Loucy (cell line): ENCODE data around the gene MYOM3.

Experiments used
- H2AFZ ChIP-seq: fragments of 200-600 bp; sonication (generic); 2 replicates; pipeline ENCODE4 v1.6.0; 2016; ENCODE audit warnings: antibody characterized with exemption, mild to moderate bottlenecking, low read length, moderate library complexity
- H3F3A ChIP-seq: fragments of 200-600 bp; 2 replicates; pipeline ENCODE4 v1.6.0; 2016; ENCODE audit warnings: antibody characterized with exemption, low read depth, mild to moderate bottlenecking
- H3K27me3 ChIP-seq: fragments of 200-600 bp; sonication (generic); 2 replicates; pipeline ENCODE4 v1.6.1; 2014; ENCODE audit warnings: low read length, mild to moderate bottlenecking; ENCODE audit not compliant: insufficient read depth, poor library complexity, severe bottlenecking
- H3K36me3 ChIP-seq: fragments of 200-600 bp; sonication (generic); 2 replicates; pipeline ENCODE4 v1.6.1; 2016; ENCODE audit warnings: low read length; ENCODE audit not compliant: insufficient read depth
- H3K4me1 ChIP-seq: fragments of 200-600 bp; sonication (generic); 2 replicates; pipeline ENCODE4 v1.5.1; 2014; ENCODE audit warnings: low read length, mild to moderate bottlenecking; ENCODE audit not compliant: insufficient read depth, poor library complexity, severe bottlenecking
- H3K4me2 ChIP-seq: fragments of 200-600 bp; sonication (generic); 2 replicates; pipeline ENCODE4 v1.6.0; 2014; ENCODE audit warnings: antibody characterized with exemption, low read length, low read depth, mild to moderate bottlenecking; ENCODE audit not compliant: poor library complexity, severe bottlenecking
- H3K4me3 ChIP-seq: fragments of 200-600 bp; sonication (generic); 2 replicates; pipeline ENCODE4 v1.5.1; 2014; ENCODE audit warnings: low read length, mild to moderate bottlenecking, mixed read lengths; ENCODE audit not compliant: poor library complexity, severe bottlenecking
- H3K79me2 ChIP-seq: fragments of 200-600 bp; sonication (generic); 2 replicates; pipeline ENCODE4 v1.6.1; 2014; ENCODE audit warnings: low read length; ENCODE audit not compliant: insufficient read depth
- H3K9ac ChIP-seq: fragments of 200-600 bp; sonication (generic); 2 replicates; pipeline ENCODE4 v1.6.0; 2014; ENCODE audit warnings: mild to moderate bottlenecking, low read depth, low read length, moderate library complexity; ENCODE audit not compliant: poor library complexity, severe bottlenecking
- H3K9me2 ChIP-seq: fragments of 200-600 bp; sonication (generic); replicated peaks from 2 replicates; pipeline ENCODE4 v1.6.1; 2016; ENCODE audit warnings: low read depth, low read length, mixed read lengths
- H3K9me3 ChIP-seq: fragments of 200-600 bp; sonication (generic); 2 replicates; pipeline ENCODE4 v1.6.1; 2014; ENCODE audit warnings: mild to moderate bottlenecking, antibody characterized with exemption, low read length, low read depth; ENCODE audit not compliant: insufficient read depth
- H4K20me1 ChIP-seq: fragments of 200-600 bp; sonication (generic); 2 replicates; pipeline ENCODE4 v1.6.0; 2014; ENCODE audit warnings: antibody characterized with exemption, low read length, mild to moderate bottlenecking; ENCODE audit not compliant: insufficient read depth, poor library complexity, severe bottlenecking
- EZH2phosphoT487 ChIP-seq: fragments of 200-600 bp; IDR thresholded peaks from 2 replicates; pipeline ENCODE4 v1.6.1; 2018; ENCODE audit warnings: antibody characterized with exemption, mild to moderate bottlenecking, moderate library complexity, borderline replicate concordance
- TF ChIP-seq, protein P1 (sequence below): fragments of 200-600 bp; sonication (generic); conservative IDR thresholded peaks from 2 replicates; pipeline ENCODE4 v1.5.1; 2014; ENCODE audit warnings: mild to moderate bottlenecking, antibody characterized with exemption, low read length

The MYOM3 gene

GRCh38 chr1:24140741-24141181, 28.8 kb upstream of the MYOM3 start:
- no peaks in the 10 kb centered on the region for H4K20me1 ChIP-seq

DNA sequence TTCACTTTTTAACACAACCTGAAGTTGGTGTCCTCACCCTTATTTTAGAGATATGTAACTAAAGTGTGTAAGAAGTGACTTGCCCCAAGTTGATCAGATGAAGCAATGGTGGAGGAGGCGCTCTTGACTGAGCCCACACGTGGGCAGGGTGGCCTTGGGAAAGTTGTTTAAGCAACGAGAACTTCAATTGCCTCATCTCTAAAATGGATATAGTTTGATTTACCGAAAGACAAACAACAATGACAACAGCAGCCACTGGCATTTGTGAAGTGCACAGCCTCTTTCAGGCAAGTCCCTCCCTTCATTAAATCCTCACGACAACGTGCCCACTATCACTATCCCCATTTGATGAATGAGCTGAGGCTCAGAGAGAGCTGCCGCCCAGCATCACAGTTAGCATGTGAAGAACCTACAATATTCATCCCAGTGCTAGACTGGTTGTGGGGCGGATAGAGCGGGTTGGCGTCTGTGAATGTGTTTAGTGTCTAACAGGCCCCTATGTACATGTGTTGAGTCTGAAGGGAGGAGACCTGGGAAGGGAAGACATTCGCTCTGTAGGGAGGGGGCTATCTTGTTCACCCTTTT, 28.0 kb upstream of the MYOM3 start:
- H3F3A ChIP-seq, result no peaks in the 10 kb centered on the region
- no peaks in the 10 kb centered on the region for H4K20me1 ChIP-seq
- H3K36me3 ChIP-seq, result no peaks in the 10 kb centered on the region
- no peaks in the 10 kb centered on the region for H3K79me2 ChIP-seq
- H3K9me2 ChIP-seq, result no peaks in the 10 kb centered on the region
- no peak overlapping the region for H3K4me2 ChIP-seq
- TF ChIP-seq, protein P1, sequence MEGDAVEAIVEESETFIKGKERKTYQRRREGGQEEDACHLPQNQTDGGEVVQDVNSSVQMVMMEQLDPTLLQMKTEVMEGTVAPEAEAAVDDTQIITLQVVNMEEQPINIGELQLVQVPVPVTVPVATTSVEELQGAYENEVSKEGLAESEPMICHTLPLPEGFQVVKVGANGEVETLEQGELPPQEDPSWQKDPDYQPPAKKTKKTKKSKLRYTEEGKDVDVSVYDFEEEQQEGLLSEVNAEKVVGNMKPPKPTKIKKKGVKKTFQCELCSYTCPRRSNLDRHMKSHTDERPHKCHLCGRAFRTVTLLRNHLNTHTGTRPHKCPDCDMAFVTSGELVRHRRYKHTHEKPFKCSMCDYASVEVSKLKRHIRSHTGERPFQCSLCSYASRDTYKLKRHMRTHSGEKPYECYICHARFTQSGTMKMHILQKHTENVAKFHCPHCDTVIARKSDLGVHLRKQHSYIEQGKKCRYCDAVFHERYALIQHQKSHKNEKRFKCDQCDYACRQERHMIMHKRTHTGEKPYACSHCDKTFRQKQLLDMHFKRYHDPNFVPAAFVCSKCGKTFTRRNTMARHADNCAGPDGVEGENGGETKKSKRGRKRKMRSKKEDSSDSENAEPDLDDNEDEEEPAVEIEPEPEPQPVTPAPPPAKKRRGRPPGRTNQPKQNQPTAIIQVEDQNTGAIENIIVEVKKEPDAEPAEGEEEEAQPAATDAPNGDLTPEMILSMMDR, result no peak
- no peak for TF ChIP-seq EZH2phosphoT487
- H2AFZ ChIP-seq, result no peak overlapping the region
- no peaks in the 10 kb centered on the region for H3K27me3 ChIP-seq
- H3K9me3 ChIP-seq, result no peaks in the 10 kb centered on the region
- peaks cover 3% of the 10 kb centered on the region for H3K4me1 ChIP-seq
- H3K9ac ChIP-seq, result no peak overlapping the region
- no peak overlapping the region for H3K4me3 ChIP-seq

More at GRCh38 chr1:24140741-24141181, 28.8 kb upstream of the MYOM3 start:
- H3K4me3 ChIP-seq, result no peak overlapping the region
- H3K79me2 ChIP-seq, result no peaks in the 10 kb centered on the region
- no peaks in the 10 kb centered on the region for H3F3A ChIP-seq
- no peaks in the 10 kb centered on the region for H3K36me3 ChIP-seq
- H3K4me2 ChIP-seq, result no peak overlapping the region
- no peaks in the 10 kb centered on the region for H3K9me2 ChIP-seq
- H3K9me3 ChIP-seq, result no peaks in the 10 kb centered on the region
- H2AFZ ChIP-seq, result no peak overlapping the region
- no peak overlapping the region for H3K9ac ChIP-seq
- no peaks in the 10 kb centered on the region for H3K27me3 ChIP-seq
- TF ChIP-seq, protein P1, result no peak
- H3K4me1 ChIP-seq, result peaks cover 3% of the 10 kb centered on the region

GRCh38 chr1:24139222-24139489, 27.2 kb upstream of the MYOM3 start:
- TF ChIP-seq EZH2phosphoT487, result no peak
- TF ChIP-seq, protein P1, result no peak
- Histone ChIP-seq H2AFZ (no peak overlapping the region), H3K4me1 (peaks cover 3% of the 10 kb centered on the region), H3K9me2 (no peaks in the 10 kb centered on the region), H3K27me3 (no peaks in the 10 kb centered on the region), H4K20me1 (no peaks in the 10 kb centered on the region), H3K79me2 (no peaks in the 10 kb centered on the region), H3K4me3 (no peak overlapping the region), H3F3A (no peaks in the 10 kb centered on the region), H3K36me3 (no peaks in the 10 kb centered on the region), H3K9me3 (no peaks in the 10 kb centered on the region), H3K4me2 (no peak overlapping the region), H3K9ac (no peak overlapping the region)
